Mesenchymal stem cell (in vitro differentiated cells and primary cell): ENCODE data around the gene TMEM243.

Experiments used
- DNase-seq: peaks from one replicate; pipeline ENCODE4 v3.0.0-alpha.2; 2013
- H2AFZ ChIP-seq: one replicate; pipeline ENCODE4 v1.6.1; 2013; ENCODE audit warnings: low read depth, mild to moderate bottlenecking, control low read depth, inconsistent platforms, low read length, moderate library complexity
- H2AK5ac ChIP-seq: 2 replicates; pipeline ENCODE4 v1.6.1; 2013; ENCODE audit warnings: low read length, moderate library complexity, mild to moderate bottlenecking, inconsistent platforms; ENCODE audit not compliant: severe bottlenecking
- H2BK120ac ChIP-seq: one replicate; pipeline ENCODE4 v1.6.1; 2013; ENCODE audit warnings: low read depth, mild to moderate bottlenecking, inconsistent platforms, low read length, moderate library complexity
- H2BK12ac ChIP-seq, 2 experiments: one replicate each; pipeline ENCODE4 v1.6.1; 2013; ENCODE audit warnings: inconsistent platforms in 2 of 2, low read length in 2 of 2, mild to moderate bottlenecking in 2 of 2, moderate library complexity in 2 of 2, control low read depth in 1 of 2
- H2BK15ac ChIP-seq: one replicate; pipeline ENCODE4 v1.6.1; 2013; ENCODE audit warnings: mild to moderate bottlenecking, low read depth, inconsistent platforms; ENCODE audit not compliant: poor library complexity, severe bottlenecking
- H2BK5ac ChIP-seq: 2 replicates; pipeline ENCODE4 v1.6.1; 2013; ENCODE audit warnings: low read depth, mild to moderate bottlenecking, low read length, control low read depth, inconsistent platforms; ENCODE audit not compliant: poor library complexity, severe bottlenecking
- H3K14ac ChIP-seq, 2 experiments: one replicate each; pipeline ENCODE4 v1.6.1; 2013; ENCODE audit warnings: inconsistent platforms in 2 of 2, low read length in 2 of 2, control low read depth in 1 of 2, mild to moderate bottlenecking in 1 of 2, moderate library complexity in 1 of 2
- H3K18ac ChIP-seq, 2 experiments: one replicate each; pipeline ENCODE4 v1.6.1; 2013; ENCODE audit warnings: inconsistent platforms in 2 of 2, low read length in 2 of 2, control low read depth in 1 of 2, low read depth in 1 of 2, mild to moderate bottlenecking in 1 of 2
- H3K23ac ChIP-seq, 2 experiments: one replicate each; pipeline ENCODE4 v1.6.1; 2013; ENCODE audit warnings: inconsistent platforms in 2 of 2, low read length in 2 of 2, mild to moderate bottlenecking in 2 of 2, moderate library complexity in 2 of 2, control low read depth in 1 of 2
- H3K27ac ChIP-seq: 2 replicates; pipeline ENCODE4 v1.5.1; 2013; ENCODE audit warnings: mild to moderate bottlenecking, moderate library complexity, low read length, control low read depth, inconsistent platforms; ENCODE audit not compliant: poor library complexity, severe bottlenecking
- H3K27me3 ChIP-seq, 2 experiments: 2 replicates each; pipeline versions ENCODE4 v1.6.1 to v1.7.0; 2013; ENCODE audit warnings: low read length in 2 of 2, mild to moderate bottlenecking in 2 of 2, moderate library complexity in 2 of 2, control low read depth in 1 of 2, inconsistent platforms in 1 of 2; ENCODE audit not compliant: control insufficient read depth in 1 of 2, insufficient read depth in 1 of 2
- H3K36me3 ChIP-seq, 2 experiments: 2 replicates each; pipeline versions ENCODE4 v1.6.1 to v1.7.0; 2013; ENCODE audit warnings: low read length in 2 of 2, control low read depth in 1 of 2, inconsistent platforms in 1 of 2, low read depth in 1 of 2, mild to moderate bottlenecking in 1 of 2; ENCODE audit not compliant: insufficient read depth in 2 of 2, control insufficient read depth in 1 of 2
- H3K4ac ChIP-seq, 2 experiments: one replicate each; pipeline ENCODE4 v1.6.1; 2013; ENCODE audit warnings: inconsistent platforms in 2 of 2, low read length in 2 of 2, mild to moderate bottlenecking in 2 of 2, moderate library complexity in 2 of 2, control low read depth in 1 of 2, low read depth in 1 of 2
- H3K4me1 ChIP-seq: 2 replicates; pipeline ENCODE4 v1.6.1; 2013; ENCODE audit warnings: low read depth, low read length, control low read depth; ENCODE audit not compliant: control insufficient read depth, insufficient read depth
- H3K4me2 ChIP-seq: 2 replicates; pipeline ENCODE4 v1.6.1; 2013; ENCODE audit warnings: low read length, mild to moderate bottlenecking, inconsistent platforms; ENCODE audit not compliant: poor library complexity, severe bottlenecking
- H3K4me3 ChIP-seq, 2 experiments: 2 replicates each; pipeline versions ENCODE4 v1.5.1 to v1.7.0; 2013; ENCODE audit warnings: low read length in 2 of 2, mild to moderate bottlenecking in 2 of 2, control low read depth in 1 of 2, low read depth in 1 of 2; ENCODE audit not compliant: insufficient read depth in 1 of 2
- H3K79me1 ChIP-seq: replicated peaks from 2 replicates; pipeline ENCODE4 v1.6.1; 2013; ENCODE audit warnings: mild to moderate bottlenecking, control low read depth, low read length, inconsistent platforms; ENCODE audit not compliant: poor library complexity, severe bottlenecking
- H3K9ac ChIP-seq: 2 replicates; pipeline ENCODE4 v1.7.0; 2013; ENCODE audit warnings: mild to moderate bottlenecking, low read length, moderate library complexity
- H3K9me3 ChIP-seq: 2 replicates; pipeline ENCODE4 v1.7.0; 2013; ENCODE audit warnings: mild to moderate bottlenecking, low read length; ENCODE audit not compliant: control insufficient read depth
- H4K8ac ChIP-seq: one replicate; pipeline ENCODE4 v1.6.1; 2013; ENCODE audit warnings: inconsistent platforms, mild to moderate bottlenecking, low read length, moderate library complexity
- H4K91ac ChIP-seq: one replicate; pipeline ENCODE4 v1.6.1; 2013; ENCODE audit warnings: mild to moderate bottlenecking, low read length, inconsistent platforms
- whole genome bisulfite sequencing: methylation state at CpG from one replicate; pipeline ENCODE4 v1.1.7; 2013; ENCODE audit warnings: mixed read lengths; 5-methylcytosine and 5-hydroxymethylcytosine counted together

The TMEM243 gene

GRCh38 chr7:87220734-87221215, 1.2 kb upstream of the TMEM243 start:
- Histone ChIP-seq H2AFZ (peak overlapping the region; percentile 19), H3K4me1 (peaks cover 15% of the 10 kb centered on the region), H3K9ac (peak overlapping the region; percentile 92), H4K91ac (no peak overlapping the region), H2BK12ac (no peak overlapping the region), H3K9me3 (no peaks in the 10 kb centered on the region), H2BK120ac (no peak overlapping the region), H4K8ac (no peak overlapping the region), H3K4ac (no peak overlapping the region), H2BK15ac (no peak overlapping the region), H3K27me3 (peaks cover 4 to 10% of the 10 kb centered on the region in 2 experiments), H3K27ac (no peak overlapping the region), H3K36me3 (no peaks in the 10 kb centered on the region), H3K23ac (no peak overlapping the region), H3K18ac (no peak overlapping the region), H2AK5ac (no peak overlapping the region), H2BK5ac (no peak overlapping the region), H3K79me1 (peaks cover 5% of the 10 kb centered on the region), H3K4me3 (peak overlapping the region; percentile 70 to 95), H3K14ac (no peak overlapping the region), H3K4me2 (peak overlapping the region; percentile 85)
- 35% methylated on average over 16 of the region's 17 CpGs for WGBS
- DNase-seq, result peak; percentile 28

- Histone ChIP-seq H3K18ac (peak overlapping the region; percentile 70 to 95), H3K79me1 (peaks cover 6% of the 10 kb centered on the region), H3K4me2 (peak overlapping the region; percentile 85), H3K36me3 (no peaks in the 10 kb centered on the region), H2BK12ac (peak overlapping the region in 1 of 2 experiments; percentile 33), H2BK15ac (peak overlapping the region; percentile 85), H3K27me3 (peaks cover 4 to 10% of the 10 kb centered on the region in 2 experiments), H3K14ac (peak overlapping the region in 1 of 2 experiments; percentile 78), H3K9me3 (no peaks in the 10 kb centered on the region), H2BK120ac (no peak overlapping the region), H3K4ac (peak overlapping the region in 1 of 2 experiments; percentile 83), H4K8ac (peak overlapping the region; percentile 59), H4K91ac (no peak overlapping the region), H2AK5ac (no peak overlapping the region), H3K23ac (no peak overlapping the region), H3K27ac (peak overlapping the region; percentile 65), H2BK5ac (no peak overlapping the region), H2AFZ (peak overlapping the region; percentile 90), H3K9ac (peak overlapping the region; percentile 92), H3K4me1 (peaks cover 15% of the 10 kb centered on the region), H3K4me3 (peak overlapping the region; percentile 70 to 95)
- under 1% methylated on average over 74 of the region's 75 CpGs for WGBS
- peak; percentile 86 for DNase-seq
Measured at GRCh38 chr7:87220026-87220733, 648 bp upstream of the TMEM243 start.

GRCh38 chr7:87218796-87219544, 562 bp downstream of the TMEM243 start:
- peak overlapping the region in 1 of 2 experiments; percentile 19 for H2BK12ac ChIP-seq
- peak overlapping the region; percentile 70 to 95 for H3K4me3 ChIP-seq
- H3K4ac ChIP-seq, result peak overlapping the region; percentile 0 to 71
- H3K14ac ChIP-seq, result peak overlapping the region in 1 of 2 experiments; percentile 82
- H3K18ac ChIP-seq, result peak overlapping the region in 1 of 2 experiments; percentile 95
- H2AFZ ChIP-seq, result peak overlapping the region; percentile 90
- no peaks in the 10 kb centered on the region for H3K9me3 ChIP-seq
- peak overlapping the region; percentile 39 for H4K8ac ChIP-seq
- peaks cover 10% of the 10 kb centered on the region for H3K79me1 ChIP-seq
- peaks cover 15% of the 10 kb centered on the region for H3K4me1 ChIP-seq
- H3K27me3 ChIP-seq, result peaks cover 4 to 10% of the 10 kb centered on the region in 2 experiments
- WGBS, result 5% methylated on average over 17 of the region's 17 CpGs
- no peak overlapping the region for H3K23ac ChIP-seq
- no peaks in the 10 kb centered on the region for H3K36me3 ChIP-seq
- peak overlapping the region; percentile 78 for H4K91ac ChIP-seq
- peak overlapping the region; percentile 85 for H3K4me2 ChIP-seq
- no peak overlapping the region for H2BK15ac ChIP-seq
- H2AK5ac ChIP-seq, result no peak overlapping the region
- H3K9ac ChIP-seq, result peak overlapping the region; percentile 92
- peak; percentile 61 for DNase-seq
- H2BK120ac ChIP-seq, result peak overlapping the region; percentile 38
- H3K27ac ChIP-seq, result peak overlapping the region; percentile 53
- H2BK5ac ChIP-seq, result no peak overlapping the region
